ENCODE results near the gene PLA2G4B.

DNA sequence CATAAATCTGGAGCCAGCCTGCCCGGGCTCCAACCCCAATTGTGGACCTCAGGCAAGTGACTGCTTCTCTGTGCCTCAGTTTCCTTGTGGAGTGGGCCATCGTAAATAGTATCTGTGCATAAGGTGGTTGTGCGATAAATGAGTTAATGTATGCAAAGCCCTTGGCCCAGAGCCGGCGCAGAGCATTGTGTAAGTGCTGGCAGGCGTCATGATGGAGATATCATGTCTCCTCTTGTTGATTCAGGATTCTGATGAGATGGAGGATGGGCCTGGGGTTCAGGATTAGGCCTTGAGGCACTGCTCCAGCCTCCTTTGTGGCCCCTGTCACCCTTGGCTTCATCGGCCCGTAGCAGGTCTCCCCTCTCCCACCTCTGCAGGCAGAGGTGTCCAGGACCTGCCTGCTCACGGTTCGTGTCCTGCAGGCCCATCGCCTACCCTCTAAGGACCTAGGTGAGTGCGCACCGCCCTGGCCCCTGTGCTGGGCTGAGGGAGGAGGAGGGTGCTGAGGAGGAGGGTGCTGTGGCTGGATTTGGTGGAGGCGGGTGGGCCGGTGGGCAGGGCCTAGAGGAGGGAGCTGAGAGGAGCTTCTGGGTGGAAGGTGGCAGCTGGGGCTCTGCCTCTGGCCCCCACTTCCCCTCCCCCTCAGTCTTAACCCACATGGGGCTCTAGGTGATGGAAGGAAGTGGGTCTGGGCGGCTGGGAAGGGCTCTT, 1.3 kb downstream of the PLA2G4B start:
- TF ChIP-seq, protein P1, sequence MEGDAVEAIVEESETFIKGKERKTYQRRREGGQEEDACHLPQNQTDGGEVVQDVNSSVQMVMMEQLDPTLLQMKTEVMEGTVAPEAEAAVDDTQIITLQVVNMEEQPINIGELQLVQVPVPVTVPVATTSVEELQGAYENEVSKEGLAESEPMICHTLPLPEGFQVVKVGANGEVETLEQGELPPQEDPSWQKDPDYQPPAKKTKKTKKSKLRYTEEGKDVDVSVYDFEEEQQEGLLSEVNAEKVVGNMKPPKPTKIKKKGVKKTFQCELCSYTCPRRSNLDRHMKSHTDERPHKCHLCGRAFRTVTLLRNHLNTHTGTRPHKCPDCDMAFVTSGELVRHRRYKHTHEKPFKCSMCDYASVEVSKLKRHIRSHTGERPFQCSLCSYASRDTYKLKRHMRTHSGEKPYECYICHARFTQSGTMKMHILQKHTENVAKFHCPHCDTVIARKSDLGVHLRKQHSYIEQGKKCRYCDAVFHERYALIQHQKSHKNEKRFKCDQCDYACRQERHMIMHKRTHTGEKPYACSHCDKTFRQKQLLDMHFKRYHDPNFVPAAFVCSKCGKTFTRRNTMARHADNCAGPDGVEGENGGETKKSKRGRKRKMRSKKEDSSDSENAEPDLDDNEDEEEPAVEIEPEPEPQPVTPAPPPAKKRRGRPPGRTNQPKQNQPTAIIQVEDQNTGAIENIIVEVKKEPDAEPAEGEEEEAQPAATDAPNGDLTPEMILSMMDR (IDR thresholded peaks at IDR 0.05), result no peak
- no peak for TF ChIP-seq POLR2A (IDR thresholded peaks at IDR 0.05)
- no peak for TF ChIP-seq EP300 (IDR thresholded peaks at IDR 0.05)
